SK-N-SH (cell line): Measurements from ENCODE around the gene DUSP3. TPM values are rescaled to one million over a fixed set of nuclear protein-coding genes. Genes with fewer than 3 reads are reported as not detected.

Experiments
- CTCF ChIA-PET: fragments of 300-600, 350-600 bp; formaldehyde crosslinking; extraction: SDS; loops from one replicate; lab custom pipeline; 2021; lab: Yijun Ruan, JAX
- POLR2A ChIA-PET: fragments of 350-600 bp; sonication (Branson Sonifier 250); formaldehyde crosslinking; extraction: SDS; loops from one replicate; lab custom pipeline; 2020; ENCODE audit warnings: antibody characterized with exemption, inconsistent platforms; lab: Yijun Ruan, JAX
- DNase-seq: peaks from one replicate; pipeline ENCODE4 v3.0.0; 2012
- H2AFZ ChIP-seq: fragments of 200-600 bp; sonication (generic); 2 replicates; pipeline ENCODE4 v1.8.1; 2016; ENCODE audit warnings: antibody characterized with exemption, mild to moderate bottlenecking, low read depth
- H3F3A ChIP-seq: fragments of 200-600 bp; sonication (generic); replicated peaks from 2 replicates; pipeline ENCODE3; 2016; ENCODE audit warnings: antibody characterized with exemption, mild to moderate bottlenecking; ENCODE audit not compliant: insufficient read depth
- H3K27ac ChIP-seq, 2 experiments: fragments of 200-500 bp in 1 of 2; fragments of 200-600 bp in 1 of 2; sonication (Bioruptor generic) in 1 of 2; sonication (generic), shearing (Covaris generic) in 1 of 2; 2 replicates each; pipeline versions ENCODE4 v1.5.1 to v1.6.1; 2014 to 2016; ENCODE audit warnings: low read depth in 2 of 2, inconsistent platforms in 1 of 2, low read length in 1 of 2, mild to moderate bottlenecking in 1 of 2, mixed read lengths in 1 of 2
- H3K27me3 ChIP-seq: fragments of 200-600 bp; sonication (generic), shearing (Covaris generic); 2 replicates; pipeline ENCODE4 v1.6.1; 2016; ENCODE audit warnings: mixed run types; ENCODE audit not compliant: insufficient read depth
- H3K36me3 ChIP-seq, 2 experiments: fragments of 200-500 bp in 1 of 2; fragments of 200-600 bp in 1 of 2; sonication (Bioruptor generic) in 1 of 2; sonication (generic) in 1 of 2; replicated peaks in 1 of 2; 2 replicates each; pipeline versions ENCODE3 to v1.5.1; 2014 to 2016; ENCODE audit warnings: low read length in 1 of 2, mild to moderate bottlenecking in 1 of 2; ENCODE audit not compliant: insufficient read depth in 2 of 2, control insufficient read depth in 1 of 2
- H3K4me1 ChIP-seq, 2 experiments: fragments of 200-500 bp in 1 of 2; fragments of 200-600 bp in 1 of 2; sonication (Bioruptor generic) in 1 of 2; sonication (generic), shearing (Covaris generic) in 1 of 2; 2 replicates each; pipeline versions ENCODE4 v1.5.1 to v1.6.1; 2014 to 2016; ENCODE audit warnings: low read depth in 1 of 2, low read length in 1 of 2, mixed run types in 1 of 2; ENCODE audit not compliant: insufficient read depth in 2 of 2, control insufficient read depth in 1 of 2
- H3K4me2 ChIP-seq: fragments of 200-600 bp; sonication (generic), shearing (Covaris generic); 2 replicates; pipeline ENCODE4 v1.6.1; 2017; ENCODE audit warnings: mixed run types
- H3K4me3 ChIP-seq, 2 experiments: fragments of 200-500 bp in 1 of 2; fragments of 200-600 bp in 1 of 2; sonication (Bioruptor generic) in 1 of 2; sonication (generic), shearing (Covaris generic) in 1 of 2; 2 replicates each; pipeline versions ENCODE4 v1.5.1 to v1.8.1; 2014 to 2016; ENCODE audit warnings: low read depth in 2 of 2, inconsistent platforms in 1 of 2, low read length in 1 of 2, mild to moderate bottlenecking in 1 of 2, mixed read lengths in 1 of 2, moderate library complexity in 1 of 2
- H3K79me2 ChIP-seq: fragments of 200-600 bp; sonication (generic); 2 replicates; pipeline ENCODE4 v1.8.1; 2017; ENCODE audit warnings: mild to moderate bottlenecking; ENCODE audit not compliant: insufficient read depth
- H3K9ac ChIP-seq: fragments of 200-600 bp; sonication (generic); 2 replicates; pipeline ENCODE4 v1.6.1; 2017; ENCODE audit warnings: mixed run types
- H3K9me2 ChIP-seq: fragments of 200-600 bp; sonication (generic); 2 replicates; pipeline ENCODE4 v1.6.1; 2017; ENCODE audit warnings: mixed run types
- H3K9me3 ChIP-seq: fragments of 200-600 bp; sonication (generic); 2 replicates; pipeline ENCODE4 v1.6.1; 2017; ENCODE audit warnings: mixed run types, mild to moderate bottlenecking, moderate library complexity
- H4K20me1 ChIP-seq: fragments of 200-600 bp; sonication (generic); 2 replicates; pipeline ENCODE4 v1.6.1; 2017; ENCODE audit warnings: mild to moderate bottlenecking, mixed run types; ENCODE audit not compliant: insufficient read depth
- CHD2 ChIP-seq: fragments of 150-350 bp; IDR thresholded peaks from 2 replicates; pipeline ENCODE4 v1.6.1; 2018; ENCODE audit warnings: low read length; ENCODE audit not compliant: partially characterized antibody
- CTCF ChIP-seq: fragments of 200-600 bp; sonication (generic); IDR thresholded peaks from 2 replicates; pipeline ENCODE4 v1.6.1; 2017; ENCODE audit warnings: antibody characterized with exemption, mild to moderate bottlenecking, moderate library complexity
- ELF1 ChIP-seq: IDR thresholded peaks from 2 replicates; pipeline ENCODE4 v1.4.0; 2012
- EP300 ChIP-seq, 2 experiments: IDR thresholded peaks; 2 replicates each; pipeline versions ENCODE4 v1.4.0 to v1.6.1; 2012; ENCODE audit warnings: borderline replicate concordance in 1 of 2, low read depth in 1 of 2, low read length in 1 of 2
- EZH2phosphoT487 ChIP-seq: fragments of 200-600 bp; sonication (generic); IDR thresholded peaks from 2 replicates; pipeline ENCODE4 v1.6.1; 2017; ENCODE audit warnings: low read depth, mixed run types, mild to moderate bottlenecking, antibody characterized with exemption, moderate library complexity, borderline replicate concordance
- FOSL2 ChIP-seq: IDR thresholded peaks from 2 replicates; pipeline ENCODE4 v1.4.0; 2012; ENCODE audit warnings: low read depth, mild to moderate bottlenecking, moderate library complexity, borderline replicate concordance
- FOXM1 ChIP-seq: IDR thresholded peaks from 2 replicates; pipeline ENCODE4 v1.4.0; 2012; ENCODE audit warnings: low read depth, mild to moderate bottlenecking
- GABPA ChIP-seq: IDR thresholded peaks from 2 replicates; pipeline ENCODE4 v1.4.0; 2012; ENCODE audit warnings: low read depth, mild to moderate bottlenecking
- JUND ChIP-seq: IDR thresholded peaks from 2 replicates; pipeline ENCODE4 v1.4.0; 2012
- NFIC ChIP-seq: IDR thresholded peaks from 2 replicates; pipeline ENCODE4 v1.4.0; 2012; ENCODE audit warnings: borderline replicate concordance
- NRF1 ChIP-seq: IDR thresholded peaks from 2 replicates; pipeline ENCODE4 v1.6.1; 2012; ENCODE audit warnings: low read depth, mild to moderate bottlenecking, low read length
- RFX5 ChIP-seq: IDR thresholded peaks from 2 replicates; pipeline ENCODE4 v1.6.1; 2012; ENCODE audit warnings: mild to moderate bottlenecking, improper control_type of control experiment, low read length
- RXRA ChIP-seq: IDR thresholded peaks from 2 replicates; pipeline ENCODE4 v1.4.0; 2012; ENCODE audit warnings: low read depth, mild to moderate bottlenecking, borderline replicate concordance
- SIN3A ChIP-seq: IDR thresholded peaks from 2 replicates; pipeline ENCODE4 v1.6.1; 2012; ENCODE audit warnings: low read depth, mild to moderate bottlenecking, low read length, moderate library complexity, borderline replicate concordance
- SMC3 ChIP-seq: IDR thresholded peaks from 2 replicates; pipeline ENCODE4 v1.6.1; 2012; ENCODE audit warnings: low read depth, low read length, improper control_type of control experiment
- TAF1 ChIP-seq: IDR thresholded peaks from 2 replicates; pipeline ENCODE4 v1.6.1; 2012; ENCODE audit warnings: low read depth, mild to moderate bottlenecking, low read length, moderate library complexity, borderline replicate concordance
- TCF12 ChIP-seq: IDR thresholded peaks from 2 replicates; pipeline ENCODE4 v1.4.0; 2012
- YY1 ChIP-seq: IDR thresholded peaks from 2 replicates; pipeline ENCODE4 v1.4.0; 2012; ENCODE audit warnings: low read depth, mild to moderate bottlenecking
- WGBS: methylation state at CpG from one replicate; pipeline ENCODE4 v1.1.6; 2017; ENCODE audit warnings: low lambda C conversion rate; 5-methylcytosine and 5-hydroxymethylcytosine counted together
- polyA plus RNA-seq, 3 experiments: library from polyadenylated mRNA; depleted of rRNA; stranded (reverse); fragments of >200 nt; gene quantifications; 2 replicates each; pipeline ENCODE4 v1.2.3, GENCODE V29; 2012
- TF ChIP-seq, protein P1 (sequence below): fragments of 150-350 bp; IDR thresholded peaks from 2 replicates; pipeline ENCODE4 v1.6.1; 2016; ENCODE audit warnings: mild to moderate bottlenecking, low read depth, low read length
- TF ChIP-seq, protein P2 (sequence below): IDR thresholded peaks from 2 replicates; pipeline ENCODE4 v1.4.0; 2012; ENCODE audit warnings: low read depth
- TF ChIP-seq, protein P3 (sequence below): IDR thresholded peaks from 2 replicates; pipeline ENCODE4; 2012
- TF ChIP-seq, protein P4 (sequence below): fragments of 150-350 bp; IDR thresholded peaks from 2 replicates; pipeline ENCODE4 v1.6.1; 2017; ENCODE audit warnings: antibody characterized with exemption, low read length, low read depth, borderline replicate concordance

The DUSP3 gene
- polyA plus RNA-seq, 1 of the 3 experiments (the other 2 are of a cell fraction) = 31.5 TPM

DNA sequence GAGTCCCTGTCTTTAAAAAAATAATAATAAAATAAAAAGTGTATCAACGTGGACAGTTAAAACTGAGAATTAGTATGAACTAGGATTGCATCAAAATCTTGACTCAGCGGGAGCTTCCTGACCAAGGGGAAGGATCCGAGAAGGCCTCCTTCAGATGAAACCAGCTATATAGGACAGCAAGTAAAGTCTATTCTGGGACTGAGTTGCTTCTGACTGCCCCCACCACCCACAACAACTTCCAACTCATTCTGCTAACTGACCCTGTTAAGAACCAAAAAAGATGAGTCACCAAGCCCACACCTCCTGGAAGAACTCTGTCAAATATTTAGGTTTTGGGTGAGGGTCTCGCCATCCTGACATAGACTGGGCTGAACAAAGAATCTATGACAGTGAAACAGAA lies 29.3 kb upstream of the DUSP3 start (continued):
- no peak for TF ChIP-seq RFX5

- Histone ChIP-seq H3K9ac (no peak overlapping the region), H3K9me2 (no peaks in the 10 kb centered on the region), H3F3A (peaks cover 20% of the 10 kb centered on the region), H3K4me2 (no peak overlapping the region), H3K27ac (no peak overlapping the region), H3K36me3 (peaks cover 6 to 52% of the 10 kb centered on the region in 2 experiments), H3K9me3 (no peaks in the 10 kb centered on the region), H3K4me3 (no peak overlapping the region), H2AFZ (no peak overlapping the region), H3K27me3 (no peaks in the 10 kb centered on the region), H4K20me1 (no peaks in the 10 kb centered on the region), H3K4me1 (no peaks in the 10 kb centered on the region), H3K79me2 (no peaks in the 10 kb centered on the region)
- ChIA-PET CTCF (interaction anchor here (1.3 kb wide), 1 partner anchor 40 kb away, joined by 3 read pairs; no protein-coding TSS in a partner anchor), POLR2A (no interaction called here)
- no peak for DNase-seq
- TF ChIP-seq NRF1 = no peak
- no peak for TF ChIP-seq RFX5
- no peak for TF ChIP-seq GABPA
- TF ChIP-seq, protein P1, sequence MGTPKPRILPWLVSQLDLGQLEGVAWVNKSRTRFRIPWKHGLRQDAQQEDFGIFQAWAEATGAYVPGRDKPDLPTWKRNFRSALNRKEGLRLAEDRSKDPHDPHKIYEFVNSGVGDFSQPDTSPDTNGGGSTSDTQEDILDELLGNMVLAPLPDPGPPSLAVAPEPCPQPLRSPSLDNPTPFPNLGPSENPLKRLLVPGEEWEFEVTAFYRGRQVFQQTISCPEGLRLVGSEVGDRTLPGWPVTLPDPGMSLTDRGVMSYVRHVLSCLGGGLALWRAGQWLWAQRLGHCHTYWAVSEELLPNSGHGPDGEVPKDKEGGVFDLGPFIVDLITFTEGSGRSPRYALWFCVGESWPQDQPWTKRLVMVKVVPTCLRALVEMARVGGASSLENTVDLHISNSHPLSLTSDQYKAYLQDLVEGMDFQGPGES = no peak
- TF ChIP-seq CTCF = no peak
- no peak for TF ChIP-seq EP300 (IDR thresholded peaks at IDR 0.05; ENCODE audit: borderline replicate concordance in 1 of 2, low read depth in 1 of 2, low read length in 1 of 2)
- TF ChIP-seq SMC3 = no peak
- no peak for TF ChIP-seq CHD2
- TF ChIP-seq SIN3A = no peak
- no peak for TF ChIP-seq ELF1
- no peak for TF ChIP-seq FOSL2
- TF ChIP-seq, protein P2, sequence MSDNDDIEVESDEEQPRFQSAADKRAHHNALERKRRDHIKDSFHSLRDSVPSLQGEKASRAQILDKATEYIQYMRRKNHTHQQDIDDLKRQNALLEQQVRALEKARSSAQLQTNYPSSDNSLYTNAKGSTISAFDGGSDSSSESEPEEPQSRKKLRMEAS = no peak
- no peak for TF ChIP-seq JUND
- no peak for TF ChIP-seq FOXM1
Measured at GRCh38 chr17:43805117-43805516, 26.3 kb upstream of the DUSP3 start.

- POLR2A ChIA-PET = interaction anchor here (0.5 kb wide), 1 partner anchor 123 kb away, joined by 3 read pairs; no protein-coding TSS in a partner anchor
- no peak overlapping the region for H3K9ac ChIP-seq
- CTCF ChIA-PET = interaction anchor here (0.8 kb wide), 1 partner anchor 42 kb away, joined by 4 read pairs; no protein-coding TSS in a partner anchor
- TF ChIP-seq SMC3 = no peak
- TF ChIP-seq NFIC = no peak
- no peak for TF ChIP-seq SIN3A
- no peak for TF ChIP-seq TCF12
- TF ChIP-seq TAF1 = no peak
- no peak for TF ChIP-seq EZH2phosphoT487
- TF ChIP-seq NRF1 = no peak
- no peak for TF ChIP-seq RFX5
- TF ChIP-seq, protein P3, sequence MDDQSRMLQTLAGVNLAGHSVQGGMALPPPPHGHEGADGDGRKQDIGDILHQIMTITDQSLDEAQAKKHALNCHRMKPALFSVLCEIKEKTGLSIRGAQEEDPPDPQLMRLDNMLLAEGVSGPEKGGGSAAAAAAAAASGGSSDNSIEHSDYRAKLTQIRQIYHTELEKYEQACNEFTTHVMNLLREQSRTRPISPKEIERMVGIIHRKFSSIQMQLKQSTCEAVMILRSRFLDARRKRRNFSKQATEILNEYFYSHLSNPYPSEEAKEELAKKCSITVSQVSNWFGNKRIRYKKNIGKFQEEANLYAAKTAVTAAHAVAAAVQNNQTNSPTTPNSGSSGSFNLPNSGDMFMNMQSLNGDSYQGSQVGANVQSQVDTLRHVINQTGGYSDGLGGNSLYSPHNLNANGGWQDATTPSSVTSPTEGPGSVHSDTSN = no peak
- no peak for TF ChIP-seq RXRA
- TF ChIP-seq, protein P2 = no peak
- no peak for TF ChIP-seq YY1
- TF ChIP-seq, protein P4, sequence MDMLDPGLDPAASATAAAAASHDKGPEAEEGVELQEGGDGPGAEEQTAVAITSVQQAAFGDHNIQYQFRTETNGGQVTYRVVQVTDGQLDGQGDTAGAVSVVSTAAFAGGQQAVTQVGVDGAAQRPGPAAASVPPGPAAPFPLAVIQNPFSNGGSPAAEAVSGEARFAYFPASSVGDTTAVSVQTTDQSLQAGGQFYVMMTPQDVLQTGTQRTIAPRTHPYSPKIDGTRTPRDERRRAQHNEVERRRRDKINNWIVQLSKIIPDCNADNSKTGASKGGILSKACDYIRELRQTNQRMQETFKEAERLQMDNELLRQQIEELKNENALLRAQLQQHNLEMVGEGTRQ = no peak
Measured at GRCh38 chr17:43803758-43804157, 25.0 kb upstream of the DUSP3 start.

More at GRCh38 chr17:43803758-43804157, 25.0 kb upstream of the DUSP3 start:
- Histone ChIP-seq H3K9me2 (no peaks in the 10 kb centered on the region), H3K27ac (no peak overlapping the region), H3K36me3 (peaks cover 5 to 47% of the 10 kb centered on the region in 2 experiments), H3K4me1 (no peaks in the 10 kb centered on the region), H3K9me3 (no peaks in the 10 kb centered on the region), H3K27me3 (no peaks in the 10 kb centered on the region), H3K4me2 (no peak overlapping the region), H3K4me3 (no peak overlapping the region), H2AFZ (no peak overlapping the region), H3K79me2 (no peaks in the 10 kb centered on the region), H4K20me1 (no peaks in the 10 kb centered on the region), H3F3A (peaks cover 20% of the 10 kb centered on the region)
- WGBS = 74% methylated on average over 4 of the region's 4 CpGs
- no peak for DNase-seq
